ENCODE data around the gene PSMA6. TPM values are rescaled to one million over a fixed set of nuclear protein-coding genes. Genes with fewer than 3 reads are reported as not detected.
"Not testable (repeated sequence)": the region's sequence is repeated elsewhere in the genome, so short reads cannot be mapped to it uniquely, and the experiment has no call there.

The PSMA6 gene
- total RNA-seq, 2 experiments from 2014 or later: 266 to 269 TPM

GRCh38 chr14:35344107-35344807 is 52.1 kb downstream of the PSMA6 start:
- DNase-seq (no peak), ATAC-seq (no peak)
- H3K27me3 Mint-ChIP-seq (ENCODE audit: low read depth): peaks cover 4% of the 10 kb centered on the region
- H3K4me1 Mint-ChIP-seq (ENCODE audit: low read depth): peaks cover 43% of the 10 kb centered on the region
- ChIA-PET POLR2A (no interaction called here), CTCF (no interaction called here)
- H3K9me3 Mint-ChIP-seq (ENCODE audit: insufficient read depth): no peaks in the 10 kb centered on the region
- H3K36me3 Mint-ChIP-seq (ENCODE audit: low read depth): no peaks in the 10 kb centered on the region
- H3K27ac Mint-ChIP-seq: no peak overlapping the region
- no peak overlapping the region for H3K4me3 Mint-ChIP-seq

- Mint-ChIP-seq H3K27me3 (ENCODE audit: low read depth) (peaks cover 4% of the 10 kb centered on the region), H3K27ac (no peak overlapping the region), H3K4me1 (ENCODE audit: low read depth) (peaks cover 32% of the 10 kb centered on the region), H3K36me3 (ENCODE audit: low read depth) (no peaks in the 10 kb centered on the region), H3K9me3 (ENCODE audit: insufficient read depth) (no peaks in the 10 kb centered on the region), H3K4me3 (no peak overlapping the region)
- CTCF ChIA-PET: no interaction called here
- no peak for ATAC-seq
- DNase-seq: no peak
- POLR2A ChIA-PET: no interaction called here
These were observed 54.6 kb downstream of the PSMA6 start for GRCh38 chr14:35346738-35347322.

- CTCF ChIA-PET: no interaction called here
These were observed 55.3 kb downstream of the PSMA6 start for GRCh38 chr14:35347323-35348043.

GRCh38 chr14:35348044-35348380 is 55.8 kb downstream of the PSMA6 start:
- H3K4me3 Mint-ChIP-seq; POLR2A ChIA-PET; H3K27me3 Mint-ChIP-seq (ENCODE audit: low read depth); DNase-seq; ATAC-seq; H3K36me3 Mint-ChIP-seq (ENCODE audit: low read depth); H3K9me3 Mint-ChIP-seq (ENCODE audit: insufficient read depth); CTCF ChIA-PET: not testable (repeated sequence)
- peaks cover 40% of the 10 kb centered on the region for H3K4me1 Mint-ChIP-seq (ENCODE audit: low read depth)
- H3K27ac Mint-ChIP-seq: peak overlapping the region; percentile 58

More at GRCh38 chr14:35347323-35348043, 55.3 kb downstream of the PSMA6 start:
- H3K4me1 Mint-ChIP-seq (ENCODE audit: low read depth): peaks cover 39% of the 10 kb centered on the region
- H3K9me3 Mint-ChIP-seq (ENCODE audit: insufficient read depth): no peaks in the 10 kb centered on the region
- H3K36me3 Mint-ChIP-seq (ENCODE audit: low read depth): no peaks in the 10 kb centered on the region
- ATAC-seq: peak; percentile 48
- no peak overlapping the region for H3K4me3 Mint-ChIP-seq
- POLR2A ChIA-PET: no interaction called here
- peaks cover 4% of the 10 kb centered on the region for H3K27me3 Mint-ChIP-seq (ENCODE audit: low read depth)
- DNase-seq: no peak
- peak overlapping the region; percentile 58 for H3K27ac Mint-ChIP-seq

- H3K27me3 Mint-ChIP-seq (ENCODE audit: low read depth): peaks cover 4% of the 10 kb centered on the region
- ChIA-PET CTCF (no interaction called here), POLR2A (no interaction called here)
- H3K4me3 Mint-ChIP-seq: no peak overlapping the region
- H3K9me3 Mint-ChIP-seq (ENCODE audit: insufficient read depth): no peaks in the 10 kb centered on the region
- H3K27ac Mint-ChIP-seq: peak overlapping the region; percentile 64
- ATAC-seq (no peak), DNase-seq (no peak)
- H3K4me1 Mint-ChIP-seq (ENCODE audit: low read depth): peaks cover 35% of the 10 kb centered on the region
- H3K36me3 Mint-ChIP-seq (ENCODE audit: low read depth): no peaks in the 10 kb centered on the region
These were observed 57.5 kb downstream of the PSMA6 start for GRCh38 chr14:35349496-35350365.

GRCh38 chr14:35351497-35351896 is 59.3 kb downstream of the PSMA6 start:
- no peak overlapping the region for H3K27ac Mint-ChIP-seq
- POLR2A ChIA-PET: interaction anchor here (1.0 to 1.4 kb wide), 3 partner anchors 12 to 52 kb away, joined by 5 to 8 read pairs (median 5); no protein-coding TSS in a partner anchor

GRCh38 chr14:35351897-35352273 is 59.7 kb downstream of the PSMA6 start:
- Mint-ChIP-seq H3K4me1 (ENCODE audit: low read depth) (peaks cover 42% of the 10 kb centered on the region), H3K36me3 (ENCODE audit: low read depth) (no peaks in the 10 kb centered on the region), H3K9me3 (ENCODE audit: insufficient read depth) (no peaks in the 10 kb centered on the region), H3K27ac (no peak overlapping the region), H3K4me3 (no peak overlapping the region), H3K27me3 (ENCODE audit: low read depth) (peaks cover 4% of the 10 kb centered on the region)
- no peak for DNase-seq
- ChIA-PET POLR2A (interaction anchor here (0.6 to 1.4 kb wide), 4 partner anchors 12 to 52 kb away, joined by 3 to 8 read pairs (median 5); no protein-coding TSS in a partner anchor), CTCF (interaction anchor here (0.5 to 1.9 kb wide), 6 partner anchors 19 to 122 kb away, joined by 3 to 6 read pairs (median 4); no protein-coding TSS in a partner anchor)
- no peak for ATAC-seq

More at GRCh38 chr14:35351497-35351896, 59.3 kb downstream of the PSMA6 start:
- ATAC-seq: no peak
- Mint-ChIP-seq H3K27me3 (ENCODE audit: low read depth) (peaks cover 4% of the 10 kb centered on the region), H3K4me3 (no peak overlapping the region), H3K9me3 (ENCODE audit: insufficient read depth) (no peaks in the 10 kb centered on the region), H3K36me3 (ENCODE audit: low read depth) (no peaks in the 10 kb centered on the region), H3K4me1 (ENCODE audit: low read depth) (peaks cover 41% of the 10 kb centered on the region)
- CTCF ChIA-PET: interaction anchor here (0.7 to 1.9 kb wide), 5 partner anchors 19 to 122 kb away, joined by 3 to 6 read pairs (median 4); no protein-coding TSS in a partner anchor
- DNase-seq: no peak

- no peak for ATAC-seq
- H3K9me3 Mint-ChIP-seq (ENCODE audit: insufficient read depth): no peaks in the 10 kb centered on the region
- no peaks in the 10 kb centered on the region for H3K36me3 Mint-ChIP-seq (ENCODE audit: low read depth)
- CTCF ChIA-PET: interaction anchor here (0.5 to 1.9 kb wide), 5 partner anchors 13 to 123 kb away, joined by 4 to 6 read pairs (median 4); no protein-coding TSS in a partner anchor
- H3K4me1 Mint-ChIP-seq (ENCODE audit: low read depth): peaks cover 41% of the 10 kb centered on the region
- H3K4me3 Mint-ChIP-seq: no peak overlapping the region
- peak overlapping the region; percentile 1 for H3K27ac Mint-ChIP-seq
- POLR2A ChIA-PET: interaction anchor here (0.6 to 1.4 kb wide), 5 partner anchors 13 to 51 kb away, joined by 3 to 8 read pairs (median 5); no protein-coding TSS in a partner anchor
- H3K27me3 Mint-ChIP-seq (ENCODE audit: low read depth): peaks cover 4% of the 10 kb centered on the region
- DNase-seq: no peak
These were observed 60.4 kb downstream of the PSMA6 start for GRCh38 chr14:35352274-35353233.

GRCh38 chr14:35353409-35354172 is 61.4 kb downstream of the PSMA6 start:
- H3K4me3 Mint-ChIP-seq: no peak overlapping the region
- no peaks in the 10 kb centered on the region for H3K27me3 Mint-ChIP-seq (ENCODE audit: low read depth)
- H3K9me3 Mint-ChIP-seq (ENCODE audit: insufficient read depth): no peaks in the 10 kb centered on the region
- ChIA-PET CTCF (interaction anchor here (1.0 kb wide), 1 partner anchor 14 kb away, joined by 4 read pairs; no protein-coding TSS in a partner anchor), POLR2A (interaction anchor here (0.7 kb wide), 1 partner anchor 14 kb away, joined by 3 read pairs; no protein-coding TSS in a partner anchor)
- ATAC-seq (no peak), DNase-seq (no peak)
- no peak overlapping the region for H3K27ac Mint-ChIP-seq
- no peaks in the 10 kb centered on the region for H3K36me3 Mint-ChIP-seq (ENCODE audit: low read depth)
- H3K4me1 Mint-ChIP-seq (ENCODE audit: low read depth): peaks cover 37% of the 10 kb centered on the region

GRCh38 chr14:35355235-35355634 is 63.1 kb downstream of the PSMA6 start:
- ATAC-seq; H3K4me3 Mint-ChIP-seq; H3K9me3 Mint-ChIP-seq (ENCODE audit: insufficient read depth); DNase-seq; POLR2A ChIA-PET; H3K36me3 Mint-ChIP-seq (ENCODE audit: low read depth); H3K27ac Mint-ChIP-seq; H3K27me3 Mint-ChIP-seq (ENCODE audit: low read depth); CTCF ChIA-PET: not testable (repeated sequence)
- H3K4me1 Mint-ChIP-seq (ENCODE audit: low read depth): peaks cover 29% of the 10 kb centered on the region

Measured in activated CD8-positive, alpha-beta T cell treated with anti-CD3 and anti-CD28 coated beads, Interleukin-2, amount 10 ng/mL, durations not matched to agents 7 days and 5 days (primary cell).